ENCODE measurements around the gene EPHA8.

The EPHA8 gene
- 0 to 0.06 reads per million in 2 experiments for total RNA-seq

DNA sequence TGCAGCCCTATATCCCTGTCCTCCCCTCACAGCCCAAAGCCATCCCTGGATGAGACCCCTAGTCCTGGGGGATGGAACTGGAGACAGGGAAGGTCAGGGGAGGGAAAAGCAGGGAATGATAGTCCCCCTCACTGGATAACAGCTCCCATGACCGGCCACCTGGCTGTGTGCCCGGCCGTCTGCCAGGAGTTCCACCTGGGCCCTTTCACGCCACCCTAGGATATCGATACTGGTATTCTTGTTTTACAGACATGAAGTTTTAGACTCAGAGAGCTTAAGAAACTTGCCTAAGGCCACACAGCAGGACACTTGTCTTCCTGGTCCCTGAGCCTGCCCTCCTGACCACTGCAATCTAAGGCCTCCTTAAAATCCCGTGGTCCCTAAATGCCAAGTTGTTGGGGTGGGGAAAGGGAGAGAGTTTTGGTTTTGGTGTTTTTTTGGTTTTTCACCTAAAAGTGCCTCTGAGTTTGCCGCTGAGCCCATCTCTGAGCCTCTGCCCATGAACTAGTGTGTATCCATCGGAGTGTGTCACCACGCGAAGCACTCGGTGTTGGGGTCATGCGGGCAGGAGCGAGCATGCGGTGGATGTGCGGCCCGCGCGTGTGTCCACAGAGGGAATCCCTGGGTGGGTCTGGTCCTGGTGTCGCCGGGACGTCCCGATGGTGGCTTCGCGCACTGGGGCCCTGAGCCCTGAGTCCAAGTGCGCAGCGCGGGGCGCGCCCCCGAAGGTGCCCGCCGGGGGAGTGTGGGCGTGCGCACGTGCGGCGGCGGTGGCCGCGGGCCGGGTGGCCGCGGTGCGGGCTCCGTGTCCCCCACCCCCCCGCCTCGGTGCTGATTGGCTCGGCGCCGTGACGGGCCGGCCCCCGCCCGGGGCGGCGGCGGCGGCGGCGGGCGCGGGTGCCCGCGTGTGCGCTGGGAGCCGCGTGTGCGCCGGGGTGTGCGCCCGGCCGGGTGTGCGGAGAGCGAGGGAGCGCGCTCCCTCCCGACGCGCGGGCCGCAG lies at the start of gene EPHA8:
TSS of gene EPHA8 (plus strand) at position 906 of the 1,000 bp plus-strand sequence. CDS start 147 bp downstream, outside the sequence.
- DNase-seq (ENCODE audit: low read depth): no peak

DNA sequence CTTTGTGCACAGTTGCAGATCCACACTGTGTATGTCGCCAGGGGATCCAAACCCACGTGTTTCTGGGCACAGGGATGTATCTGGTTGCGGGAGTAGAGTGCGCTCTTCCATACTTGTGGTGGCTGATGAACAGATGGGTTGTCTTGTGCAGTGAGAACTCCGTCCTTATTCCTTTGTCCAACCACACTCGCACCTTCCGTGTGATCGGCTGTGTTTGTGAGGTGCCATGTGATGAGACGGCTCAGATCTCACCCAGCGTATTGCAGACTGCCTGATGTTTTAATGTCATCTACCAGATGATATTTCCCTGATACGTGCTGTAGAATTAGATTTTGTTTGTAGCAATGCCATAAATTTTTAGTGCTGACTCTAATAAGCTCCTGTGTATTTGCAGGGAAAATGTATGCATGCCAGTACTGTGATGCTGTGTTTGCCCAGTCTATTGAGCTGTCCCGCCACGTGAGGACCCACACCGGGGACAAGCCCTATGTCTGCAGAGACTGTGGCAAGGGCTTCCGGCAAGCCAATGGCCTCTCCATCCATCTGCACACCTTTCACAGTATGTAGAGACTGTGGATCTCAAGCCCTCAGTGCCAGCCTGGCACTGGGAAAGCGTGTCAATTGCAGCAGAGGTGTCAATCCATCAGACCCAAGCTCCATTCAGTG lies 46.2 kb upstream of the EPHA8 start:
- DNase-seq (ENCODE audit: low read depth): no peak

- no peak for DNase-seq (ENCODE audit: low read depth)
Observed at GRCh38 chr1:22517956-22518355, 45.3 kb upstream of the EPHA8 start.

DNA sequence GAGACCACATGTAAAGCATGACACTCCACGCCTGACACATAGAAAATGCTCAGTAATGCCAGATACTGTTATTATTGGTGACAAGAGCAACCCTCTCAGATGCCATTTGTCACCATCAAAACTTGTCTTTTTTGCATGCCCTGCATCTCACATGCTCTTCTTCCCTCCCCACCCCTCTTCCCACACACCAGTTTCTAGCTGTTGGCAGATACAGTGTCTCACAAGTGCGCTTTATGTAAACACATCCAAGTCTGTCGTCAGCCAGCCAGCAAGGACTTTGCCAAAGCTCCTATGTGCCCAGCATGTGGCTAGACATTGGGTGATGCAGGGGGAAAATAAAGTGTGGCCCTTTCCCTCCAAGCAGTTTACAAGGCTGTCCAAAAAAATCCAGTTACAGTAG lies 44.9 kb upstream of the EPHA8 start:
- no peak for DNase-seq (ENCODE audit: low read depth)

DNA sequence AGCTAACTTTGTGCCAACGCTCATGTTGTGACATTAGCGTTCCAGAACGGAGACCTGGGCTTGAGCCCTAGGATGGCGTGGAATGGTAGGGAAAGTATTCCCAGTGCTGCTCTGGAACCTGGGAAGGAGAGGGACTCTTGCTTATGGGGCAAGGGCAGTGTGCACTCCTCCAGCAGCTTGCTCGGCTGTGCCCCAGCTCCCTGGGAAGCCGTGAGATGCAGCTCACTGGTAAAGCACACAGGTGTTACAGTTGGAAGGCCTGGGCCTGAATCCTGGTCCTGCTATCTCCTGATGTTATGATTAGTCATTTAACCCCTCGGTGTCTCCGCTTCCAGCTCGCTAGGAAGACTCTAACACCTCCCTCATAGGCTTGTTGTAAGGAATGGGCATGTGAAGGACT lies 42.4 kb upstream of the EPHA8 start:
- DNase-seq (ENCODE audit: low read depth): no peak

- no peak for DNase-seq (ENCODE audit: low read depth)
Observed at GRCh38 chr1:22521692-22522091, 41.6 kb upstream of the EPHA8 start.

DNA sequence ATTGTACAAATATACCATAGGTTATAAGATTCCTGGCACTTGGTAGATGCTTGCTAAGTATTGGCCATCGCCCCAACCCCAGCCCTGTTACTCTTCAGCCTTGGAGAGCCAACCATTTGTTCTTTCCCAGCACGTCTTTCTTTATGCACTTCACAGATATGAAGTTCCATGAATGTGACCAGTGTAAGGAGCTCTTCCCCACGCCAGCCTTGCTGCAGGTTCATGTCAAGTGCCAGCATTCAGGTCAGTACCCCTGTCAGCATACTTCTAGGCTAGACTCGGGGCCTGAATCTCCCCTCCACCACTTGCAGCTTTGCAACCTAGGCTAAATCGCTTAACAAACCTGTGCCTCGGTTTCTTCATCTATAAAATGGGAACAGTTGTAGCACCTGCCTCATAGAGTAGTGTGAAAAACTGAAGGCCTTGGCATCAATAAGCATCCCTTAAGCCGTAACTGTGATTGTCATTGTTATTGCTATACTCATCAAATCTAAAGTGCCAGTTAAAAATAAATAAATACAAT lies 41.0 kb upstream of the EPHA8 start:
- no peak for DNase-seq (ENCODE audit: low read depth)

GRCh38 chr1:22524481-22524880 lies 38.8 kb upstream of the EPHA8 start:
- no peak for DNase-seq (ENCODE audit: low read depth)

- DNase-seq (ENCODE audit: low read depth): no peak
Observed at GRCh38 chr1:22525211-22525610, 38.1 kb upstream of the EPHA8 start.

DNA sequence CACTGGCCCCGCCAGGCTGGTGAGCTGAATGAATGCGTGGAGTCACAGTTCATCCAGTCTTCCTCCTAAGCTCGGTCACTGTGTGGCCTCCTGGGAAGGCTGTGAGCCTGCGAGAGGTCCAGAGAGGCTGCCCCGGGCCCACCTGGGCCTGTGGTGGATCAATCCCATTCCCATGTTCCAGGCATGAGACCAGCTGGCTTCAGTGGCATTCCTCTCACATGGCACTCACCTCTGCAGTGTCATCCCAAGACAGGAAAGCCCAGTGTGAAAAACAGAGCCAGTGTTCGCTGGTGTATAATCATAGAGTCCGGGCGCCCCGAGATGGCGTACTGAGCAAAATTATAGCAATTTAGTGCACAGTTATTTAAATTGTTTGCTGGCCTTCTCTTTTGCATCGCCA lies 37.6 kb upstream of the EPHA8 start:
- no peak for DNase-seq (ENCODE audit: low read depth)

DNA sequence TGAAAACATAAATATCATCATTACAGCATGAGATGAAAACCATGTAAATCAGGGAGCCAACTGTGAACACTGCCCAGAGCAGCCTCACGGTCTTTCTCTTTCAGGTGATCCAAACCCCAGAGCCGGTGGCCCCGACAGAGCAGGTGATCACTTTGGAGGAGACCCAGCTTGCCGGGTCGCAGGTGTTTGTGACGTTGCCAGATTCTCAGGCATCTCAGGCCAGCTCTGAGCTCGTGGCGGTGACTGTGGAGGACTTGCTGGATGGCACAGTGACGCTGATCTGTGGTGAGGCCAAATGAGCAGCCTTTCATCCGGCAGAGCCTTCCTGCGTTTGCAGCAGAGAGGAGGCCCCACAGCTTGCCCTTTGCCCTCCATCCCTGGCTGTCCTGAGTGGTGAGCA lies 37.2 kb upstream of the EPHA8 start:
- no peak for DNase-seq (ENCODE audit: low read depth)

- no peak for DNase-seq (ENCODE audit: low read depth)
Observed at GRCh38 chr1:22526677-22527076, 36.6 kb upstream of the EPHA8 start.

- no peak for DNase-seq (ENCODE audit: low read depth)
Observed at GRCh38 chr1:22527122-22527521, 36.2 kb upstream of the EPHA8 start.

DNA sequence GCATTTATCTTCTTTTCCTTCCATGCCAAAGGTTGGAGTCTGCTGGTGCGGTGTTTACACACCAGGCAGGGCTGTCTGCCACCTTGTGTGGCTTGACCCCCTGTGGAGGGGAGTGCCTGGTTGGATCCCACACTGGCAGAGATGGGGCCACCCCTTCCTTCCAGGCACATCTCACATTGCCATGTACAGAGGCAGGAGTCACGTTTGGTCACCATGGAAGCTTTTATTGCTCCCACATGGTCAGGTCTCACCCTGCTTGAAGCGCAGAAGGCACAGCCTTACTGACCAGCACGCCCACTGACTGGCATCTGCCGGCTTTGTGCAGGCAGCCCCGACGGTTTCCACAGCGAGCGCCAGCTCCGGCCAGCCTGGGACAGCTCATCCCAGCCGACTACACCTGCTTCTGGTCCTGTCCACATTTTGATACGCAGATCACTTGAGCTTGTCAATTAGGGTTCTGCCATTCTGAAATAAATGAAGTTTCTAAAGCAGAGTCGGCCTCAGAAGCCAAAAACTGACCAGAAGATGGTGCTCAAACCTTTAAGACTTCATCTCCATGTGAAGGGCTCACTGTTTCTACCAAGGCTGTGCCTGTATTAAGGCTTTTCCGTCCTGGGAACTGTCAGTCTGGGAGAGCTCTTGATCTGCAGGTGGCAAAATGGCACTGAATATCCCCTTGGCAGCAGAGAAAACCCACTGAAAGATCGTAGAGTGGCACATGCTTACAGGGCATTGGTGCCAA lies 35.6 kb upstream of the EPHA8 start:
- DNase-seq (ENCODE audit: low read depth): no peak

DNA sequence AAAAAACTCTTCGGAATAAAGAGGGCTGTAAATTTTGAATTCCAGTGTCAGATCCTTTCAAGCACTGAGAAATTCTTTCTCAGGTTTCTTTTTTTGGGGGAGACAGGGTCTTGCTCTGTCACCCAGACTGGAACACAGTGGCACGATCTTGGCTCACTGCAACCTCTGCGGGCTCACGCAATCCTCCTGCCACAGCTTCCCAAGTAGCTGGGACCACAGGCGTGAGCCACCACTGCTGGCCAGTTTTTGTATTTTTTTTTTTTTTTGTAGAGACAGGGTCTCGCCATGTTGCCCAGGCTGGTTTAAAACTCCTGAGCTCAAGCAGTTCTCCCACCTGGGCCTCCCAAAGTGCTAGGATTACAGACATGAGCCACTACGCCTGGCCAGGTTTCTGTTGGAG lies 34.8 kb upstream of the EPHA8 start:
- DNase-seq (ENCODE audit: low read depth): no peak

GRCh38 chr1:22529901-22530621 lies 33.2 kb upstream of the EPHA8 start:
- no peak for DNase-seq (ENCODE audit: low read depth)

- no peak for DNase-seq (ENCODE audit: low read depth)
Observed at GRCh38 chr1:22530715-22531114, 32.6 kb upstream of the EPHA8 start.

DNA sequence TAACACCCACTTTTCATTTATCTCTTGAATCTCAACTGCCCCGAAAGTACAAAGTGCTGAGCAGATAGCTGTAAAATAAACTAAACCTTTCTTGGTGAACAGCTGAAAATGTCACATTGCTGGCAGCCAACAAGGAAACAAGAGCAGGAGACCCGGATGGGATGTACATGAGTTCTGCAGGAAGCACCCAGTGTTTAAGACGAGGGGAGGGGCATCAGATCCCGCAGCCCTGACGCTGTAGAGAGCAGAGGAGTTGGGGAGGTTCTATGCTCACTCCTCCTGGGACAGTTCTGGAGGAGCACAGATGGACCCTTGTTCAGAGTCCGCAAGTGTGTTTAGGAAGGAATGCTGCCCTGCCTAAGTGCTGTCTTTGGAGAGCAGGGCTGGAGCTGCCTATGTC lies 32.0 kb upstream of the EPHA8 start:
- no peak for DNase-seq (ENCODE audit: low read depth)

GRCh38 chr1:22533244-22533895 lies 29.9 kb upstream of the EPHA8 start:
- no peak for DNase-seq (ENCODE audit: low read depth)

GRCh38 chr1:22534951-22535350 lies 28.3 kb upstream of the EPHA8 start:
- no peak for DNase-seq (ENCODE audit: low read depth)

- DNase-seq (ENCODE audit: low read depth): no peak
Observed at GRCh38 chr1:22535399-22535798, 27.9 kb upstream of the EPHA8 start.
